K562 (cell line): ENCODE measurements around the gene PMF1. TPM values are rescaled to one million over a fixed set of nuclear protein-coding genes. Genes with fewer than 3 reads are reported as not detected.

Experiments
- AFF1 ChIP-seq, 2 experiments: fragments of 450-650 bp; IDR thresholded peaks; 2 replicates each; pipeline ENCODE4 v1.6.1; 2018; ENCODE audit warnings: mild to moderate bottlenecking in 2 of 2, low read depth in 1 of 2; ENCODE audit not compliant: partially characterized antibody in 2 of 2
- ATF1 ChIP-seq, 2 experiments: fragments of 450-650 bp in 1 of 2; IDR thresholded peaks; 2 replicates each; pipeline ENCODE4 v1.6.1; 2016; ENCODE audit warnings: missing compliant biosample characterization in 1 of 2, missing genetic modification characterization in 1 of 2
- FOXP4 ChIP-seq: sonication (generic); formaldehyde crosslinking; IDR thresholded peaks from 2 replicates; pipeline ENCODE4 v1.8.0; 2022; ENCODE audit warnings: mild to moderate bottlenecking, missing genetic modification reagents, borderline replicate concordance
- HDAC3 ChIP-seq: fragments of 450-650 bp; IDR thresholded peaks from 2 replicates; pipeline ENCODE4 v1.6.1; 2018; ENCODE audit warnings: borderline replicate concordance, mild to moderate bottlenecking, moderate library complexity; ENCODE audit not compliant: partially characterized antibody
- LARP7 ChIP-seq: fragments of 450-650 bp; IDR thresholded peaks from 2 replicates; pipeline ENCODE4 v1.6.1; 2016
- MLLT1 ChIP-seq, 2 experiments: fragments of 450-650 bp; IDR thresholded peaks; 2 replicates each; pipeline ENCODE4 v1.6.1; 2016
- PBX2 ChIP-seq, 2 experiments: IDR thresholded peaks in 1 of 2; conservative IDR thresholded peaks in 1 of 2; 2 replicates each; pipeline ENCODE4 v1.6.1; 2016; ENCODE audit warnings: low read depth in 2 of 2, mild to moderate bottlenecking in 1 of 2, missing compliant biosample characterization in 1 of 2, missing genetic modification characterization in 1 of 2, moderate library complexity in 1 of 2
- RAD21 ChIP-seq, 2 experiments: fragments of 250-450 bp in 1 of 2; fragments of 450-650 bp in 1 of 2; sonication (Bioruptor Pico) in 1 of 2; formaldehyde crosslinking in 1 of 2; IDR thresholded peaks in 1 of 2; conservative IDR thresholded peaks in 1 of 2; 2 replicates each; pipeline versions ENCODE4 v1.4.0 to v1.8.0; 2020 to 2022; ENCODE audit warnings: mild to moderate bottlenecking in 2 of 2, moderate library complexity in 1 of 2
- RBFOX2 ChIP-seq: fragments of 200-400 bp; formaldehyde crosslinking; IDR thresholded peaks from 2 replicates; pipeline ENCODE4 v1.6.1; 2017; ENCODE audit warnings: low read depth, mild to moderate bottlenecking, low read length, moderate library complexity
- RBM39 ChIP-seq: fragments of 200-400 bp; formaldehyde crosslinking; optimal IDR thresholded peaks from 2 replicates; pipeline ENCODE3; 2018; ENCODE audit warnings: low read depth, low read length
- YBX1 ChIP-seq: fragments of 450-650 bp; IDR thresholded peaks from 2 replicates; pipeline ENCODE4 v1.7.1; 2016; ENCODE audit warnings: mild to moderate bottlenecking
- ZBTB17 ChIP-seq: fragments of 450-650 bp; formaldehyde crosslinking; IDR thresholded peaks from 2 replicates; pipeline ENCODE4 v1.4.0; 2020; ENCODE audit warnings: mild to moderate bottlenecking
- ZNF586 ChIP-seq: fragments of 450-650 bp; formaldehyde crosslinking; conservative IDR thresholded peaks from 2 replicates; pipeline ENCODE4 v1.4.0; 2020; ENCODE audit warnings: mild to moderate bottlenecking, moderate library complexity
- polyA plus RNA-seq, 8 experiments: library from polyadenylated mRNA; depleted of rRNA in 4 of 8; stranded (reverse) in 5 of 8; unstranded in 3 of 8; fragments of >200 nt; fragmentation: Nextera tagmentation in 2 of 8; fragmentation: Illumina TruSeq in 1 of 8; extraction: Ambion mirVana in 2 of 8; extraction: Trizol in 1 of 8; gene quantifications; 2 replicates each; pipeline versions ENCODE4 v1.2.1 to v1.2.3, GENCODE V29; 2011 to 2014; ENCODE audit warnings: inconsistent platforms in 1 of 8, missing spikeins in 1 of 8
- total RNA-seq, 7 experiments: library from RNA; depleted of rRNA in 6 of 7; stranded (reverse); fragments of >200 nt in 6 of 7; fragmentation: Illumina TruSeq in 2 of 7; extraction: Trizol in 2 of 7; gene quantifications; 2 replicates each; pipeline versions ENCODE4 v1.2.1 to v1.2.3, GENCODE V29; 2011 to 2021; ENCODE audit warnings: low replicate concordance in 1 of 7

The PMF1 gene
- total and polyA plus RNA-seq, 9 of the 15 experiments (the other 6 are each of a cell fraction or from before 2014, with no cell fraction given): 9.4 to 92.9 (median 71.0) TPM

- TF ChIP-seq PBX2 (CRISPR knock-in tag; IDR thresholded peaks at IDR 0.05; ENCODE audit: low read depth): peak; percentile 75
- peak; percentile 95 for TF ChIP-seq PBX2 (tag; conservative IDR thresholded peaks at IDR 0.05; ENCODE audit: low read depth)
- TF ChIP-seq RBFOX2: peak; percentile 99
- peak in 1 of 2 experiments; percentile 34 for TF ChIP-seq AFF1 (IDR thresholded peaks at IDR 0.05; ENCODE audit: low read depth in 1 of 2, partially characterized antibody in 2 of 2)
- peak; percentile 93 for TF ChIP-seq ZBTB17 (CRISPR knock-in tag)
- TF ChIP-seq FOXP4: 0 out of 2 replicates have a peak, but pooled peaks have one; percentile 49
- TF ChIP-seq LARP7: no peak
- no peak for TF ChIP-seq ZNF586
- TF ChIP-seq RBM39: no peak
- TF ChIP-seq ATF1 (CRISPR knock-in tag; IDR thresholded peaks at IDR 0.05): peak; percentile 62
- peak; percentile 97 for TF ChIP-seq ATF1 (tag; IDR thresholded peaks at IDR 0.05)
- TF ChIP-seq HDAC3: peak; percentile 12
- peak; percentile 34 to 84; a peak in 3 of 4 replicates for TF ChIP-seq MLLT1 (IDR thresholded peaks at IDR 0.05)
- no peak for TF ChIP-seq YBX1
- TF ChIP-seq RAD21 (CRISPR knock-in tag; conservative IDR thresholded peaks at IDR 0.05 in 1 of 2, IDR thresholded peaks at IDR 0.05 in 1 of 2): no peak
Observed at GRCh38 chr1:156212833-156213643, at the start of gene PMF1 (continued).
